Measurements from ENCODE around the gene MICU1.

Gene MICU1

GRCh38 chr10:72487521-72487920, 138.4 kb downstream of the MICU1 start:
- TF ChIP-seq CTCF (IDR thresholded peaks at IDR 0.05; ENCODE audit: extremely low read depth, missing control alignments): no peak
- DNase-seq (ENCODE audit: low spot score): no peak

GRCh38 chr10:72487116-72487515, 138.8 kb downstream of the MICU1 start:
- no peak for TF ChIP-seq CTCF (IDR thresholded peaks at IDR 0.05; ENCODE audit: extremely low read depth, missing control alignments)
- DNase-seq (ENCODE audit: low spot score): no peak

GRCh38 chr10:72485701-72486100, 140.2 kb downstream of the MICU1 start:
- no peak for TF ChIP-seq CTCF (IDR thresholded peaks at IDR 0.05; ENCODE audit: extremely low read depth, missing control alignments)
- DNase-seq (ENCODE audit: low spot score): no peak

- DNase-seq (ENCODE audit: low spot score): no peak
- TF ChIP-seq CTCF (IDR thresholded peaks at IDR 0.05; ENCODE audit: extremely low read depth, missing control alignments): no peak
Observed at GRCh38 chr10:72484521-72484920, 141.4 kb downstream of the MICU1 start.

- DNase-seq (ENCODE audit: low spot score): no peak
- no peak for TF ChIP-seq CTCF (IDR thresholded peaks at IDR 0.05; ENCODE audit: extremely low read depth, missing control alignments)
Observed at GRCh38 chr10:72483471-72483870, 142.4 kb downstream of the MICU1 start.

- no peak for TF ChIP-seq CTCF (IDR thresholded peaks at IDR 0.05; ENCODE audit: extremely low read depth, missing control alignments)
- no peak for DNase-seq (ENCODE audit: low spot score)
Observed at GRCh38 chr10:72480861-72481260, 145.0 kb downstream of the MICU1 start.

GRCh38 chr10:72477463-72477862, 148.4 kb downstream of the MICU1 start:
- TF ChIP-seq CTCF (IDR thresholded peaks at IDR 0.05; ENCODE audit: extremely low read depth, missing control alignments): no peak
- DNase-seq (ENCODE audit: low spot score): no peak

All from GM20000 (cell line).